Liver (tissue), 9 donors: ENCODE measurements around the gene SYK. TPM values are rescaled to one million over a fixed set of nuclear protein-coding genes. Genes with fewer than 3 reads are reported as not detected.

Experiments used
- DNase-seq: peaks from one replicate; pipeline ENCODE4 v3.0.0-alpha.2; 2017; ENCODE audit warnings: low spot score
- H3K27ac ChIP-seq, 2 donors: one replicate each; pipeline ENCODE4 v1.7.0; 2013; ENCODE audit warnings: inconsistent platforms in 2 of 2, low read length in 2 of 2, control low read depth in 1 of 2, low read depth in 1 of 2, mild to moderate bottlenecking in 1 of 2
- H3K27me3 ChIP-seq, 4 donors: one replicate each; pipeline versions ENCODE4 v1.6.1 to v1.7.0; 2013; ENCODE audit warnings: low read length in 3 of 4, inconsistent platforms in 1 of 4, mild to moderate bottlenecking in 1 of 4, moderate library complexity in 1 of 4; ENCODE audit not compliant: control insufficient read depth in 4 of 4, insufficient read depth in 4 of 4
- H3K36me3 ChIP-seq, 4 donors: one replicate each; pipeline versions ENCODE4 v1.6.1 to v1.7.0; 2013; ENCODE audit warnings: low read length in 3 of 4, mild to moderate bottlenecking in 3 of 4, low read depth in 1 of 4, moderate library complexity in 1 of 4; ENCODE audit not compliant: control insufficient read depth in 4 of 4, insufficient read depth in 3 of 4
- H3K4me1 ChIP-seq, 4 donors: one replicate each; pipeline versions ENCODE4 v1.6.1 to v1.7.0; 2013; ENCODE audit warnings: low read length in 3 of 4, mild to moderate bottlenecking in 3 of 4, moderate library complexity in 1 of 4; ENCODE audit not compliant: control insufficient read depth in 4 of 4, insufficient read depth in 4 of 4
- H3K4me3 ChIP-seq, 3 donors: one replicate each; pipeline versions ENCODE4 v1.6.1 to v1.7.0; 2013; ENCODE audit warnings: low read length in 3 of 3, control low read depth in 1 of 3, low read depth in 1 of 3, mild to moderate bottlenecking in 1 of 3
- H3K9ac ChIP-seq, 2 donors: one replicate each; pipeline ENCODE4 v1.7.0; 2013; ENCODE audit warnings: low read length in 2 of 2, mild to moderate bottlenecking in 2 of 2, moderate library complexity in 2 of 2, control low read depth in 1 of 2, low read depth in 1 of 2
- H3K9me3 ChIP-seq, 4 donors: one replicate each; pipeline versions ENCODE4 v1.6.1 to v1.7.0; 2013; ENCODE audit warnings: low read length in 3 of 4; ENCODE audit not compliant: control insufficient read depth in 4 of 4
- EGR1 ChIP-seq, 2 donors: IDR thresholded peaks; 2 replicates each; pipeline ENCODE4 v1.6.1; 2016 to 2018; ENCODE audit warnings: antibody characterized with exemption in 2 of 2, low read depth in 2 of 2
- FOXA1 ChIP-seq: IDR thresholded peaks from 2 replicates; pipeline ENCODE4 v1.6.1; 2016; ENCODE audit warnings: antibody characterized with exemption
- HNF4G ChIP-seq: IDR thresholded peaks from 2 replicates; pipeline ENCODE4 v1.6.1; 2016; ENCODE audit warnings: antibody characterized with exemption
- NR2F2 ChIP-seq: IDR thresholded peaks from 2 replicates; pipeline ENCODE4 v1.6.1; 2016; ENCODE audit warnings: antibody characterized with exemption
- YY1 ChIP-seq: IDR thresholded peaks from 2 replicates; pipeline ENCODE4 v1.6.1; 2016; ENCODE audit warnings: antibody characterized with exemption, mild to moderate bottlenecking
- WGBS: extraction: QIAGEN DNeasy Blood & Tissue Kit; methylation state at CpG from one replicate; pipeline ENCODE4 v1.1.7; 2013; 5-methylcytosine and 5-hydroxymethylcytosine counted together
- polyA plus RNA-seq, 2 donors: library from polyadenylated mRNA; stranded (reverse) in 1 of 2; unstranded in 1 of 2; fragments of 200-250 nt in 1 of 2; fragments of >200 nt in 1 of 2; fragmentation: Nextera tagmentation in 1 of 2; extraction: Ambion mirVana in 1 of 2; gene quantifications; one replicate each; pipeline versions ENCODE4 v1.2.1 to v1.2.3, GENCODE V29; 2013 to 2015
- total RNA-seq, 2 donors: library from RNA; depleted of rRNA; stranded (reverse); fragments of >200 nt; gene quantifications; one replicate each; pipeline ENCODE4 v1.2.3, GENCODE V29; 2014
- TF ChIP-seq, protein P1 (sequence below): IDR thresholded peaks from 2 replicates; pipeline ENCODE4 v1.6.1; 2016; ENCODE audit warnings: antibody characterized with exemption
- TF ChIP-seq, protein P2 (sequence below): IDR thresholded peaks from 2 replicates; pipeline ENCODE4 v1.6.1; 2016; ENCODE audit warnings: antibody characterized with exemption, mild to moderate bottlenecking
- TF ChIP-seq, protein P3 (sequence below): fragments of 150-350 bp; IDR thresholded peaks from 2 replicates; pipeline ENCODE4 v1.5.1; 2017; ENCODE audit warnings: improper control_type of control experiment, low read depth, low read length; ENCODE audit not compliant: missing input control
- TF ChIP-seq, protein P4 (sequence below): IDR thresholded peaks from 2 replicates; pipeline ENCODE4 v1.6.1; 2016; ENCODE audit warnings: antibody characterized with exemption
- donor health status: healthy.
- donor health status: healthy.
- donor health status: healthy.
- donor health status: healthy.
- donor health status: healthy.

The SYK gene
- total and polyA plus RNA-seq, 4 donors = 2.0 to 15.4 (median 4.1) TPM

DNA sequence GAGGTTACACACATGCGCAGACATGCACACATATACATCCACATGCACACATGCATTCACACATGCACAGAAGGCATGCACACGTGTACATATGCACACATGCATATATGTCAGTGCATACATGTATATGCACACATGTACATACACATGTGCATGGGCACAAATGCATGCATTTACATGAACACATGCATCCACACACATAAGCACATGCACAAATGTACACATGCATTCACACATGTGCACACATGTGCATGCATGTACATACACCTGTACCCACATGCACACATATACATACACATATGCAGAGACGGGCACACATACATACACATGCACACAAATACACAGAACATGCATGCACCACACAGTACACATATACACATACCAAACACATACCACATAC is 97.7 kb downstream of the SYK start:
- no peaks in the 10 kb centered on the region for H3K9me3 ChIP-seq
- no peak overlapping the region for H3K9ac ChIP-seq
- no peaks in the 10 kb centered on the region for H3K36me3 ChIP-seq
- H3K27me3 ChIP-seq = no peaks in the 10 kb centered on the region
- WGBS = 93% methylated on average over 3 of the region's 3 CpGs
- H3K27ac ChIP-seq = no peak overlapping the region
- no peaks in the 10 kb centered on the region for H3K4me1 ChIP-seq
- no peak for DNase-seq
- TF ChIP-seq, protein P1, sequence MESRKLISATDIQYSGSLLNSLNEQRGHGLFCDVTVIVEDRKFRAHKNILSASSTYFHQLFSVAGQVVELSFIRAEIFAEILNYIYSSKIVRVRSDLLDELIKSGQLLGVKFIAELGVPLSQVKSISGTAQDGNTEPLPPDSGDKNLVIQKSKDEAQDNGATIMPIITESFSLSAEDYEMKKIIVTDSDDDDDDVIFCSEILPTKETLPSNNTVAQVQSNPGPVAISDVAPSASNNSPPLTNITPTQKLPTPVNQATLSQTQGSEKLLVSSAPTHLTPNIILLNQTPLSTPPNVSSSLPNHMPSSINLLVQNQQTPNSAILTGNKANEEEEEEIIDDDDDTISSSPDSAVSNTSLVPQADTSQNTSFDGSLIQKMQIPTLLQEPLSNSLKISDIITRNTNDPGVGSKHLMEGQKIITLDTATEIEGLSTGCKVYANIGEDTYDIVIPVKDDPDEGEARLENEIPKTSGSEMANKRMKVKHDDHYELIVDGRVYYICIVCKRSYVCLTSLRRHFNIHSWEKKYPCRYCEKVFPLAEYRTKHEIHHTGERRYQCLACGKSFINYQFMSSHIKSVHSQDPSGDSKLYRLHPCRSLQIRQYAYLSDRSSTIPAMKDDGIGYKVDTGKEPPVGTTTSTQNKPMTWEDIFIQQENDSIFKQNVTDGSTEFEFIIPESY = no peak
- no peak overlapping the region for H3K4me3 ChIP-seq

DNA sequence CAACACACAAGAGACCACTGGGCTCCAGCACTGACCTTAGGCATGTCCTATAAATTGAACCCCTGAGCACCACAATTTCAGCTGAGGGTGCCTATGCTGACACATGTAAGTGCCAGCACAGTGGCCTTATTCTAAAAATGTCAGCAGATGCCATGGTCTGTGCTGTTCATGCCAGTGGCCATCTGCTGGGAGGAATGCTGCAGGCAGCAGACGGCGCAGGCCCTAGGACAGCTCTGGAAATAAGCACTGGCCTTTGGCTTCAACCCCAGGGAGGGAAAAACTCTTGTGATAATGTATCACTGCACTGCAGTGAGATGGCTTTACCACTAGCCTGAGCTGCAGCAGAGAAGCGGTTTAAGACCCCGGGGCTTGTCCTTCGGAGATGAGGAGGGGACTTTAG is 98.5 kb downstream of the SYK start:
- TF ChIP-seq FOXA1 (no peak), NR2F2 (no peak), EGR1 (IDR thresholded peaks at IDR 0.05; ENCODE audit: low read depth in 2 of 2) (no peak), HNF4G (no peak), YY1 (no peak)
- TF ChIP-seq, protein P2, sequence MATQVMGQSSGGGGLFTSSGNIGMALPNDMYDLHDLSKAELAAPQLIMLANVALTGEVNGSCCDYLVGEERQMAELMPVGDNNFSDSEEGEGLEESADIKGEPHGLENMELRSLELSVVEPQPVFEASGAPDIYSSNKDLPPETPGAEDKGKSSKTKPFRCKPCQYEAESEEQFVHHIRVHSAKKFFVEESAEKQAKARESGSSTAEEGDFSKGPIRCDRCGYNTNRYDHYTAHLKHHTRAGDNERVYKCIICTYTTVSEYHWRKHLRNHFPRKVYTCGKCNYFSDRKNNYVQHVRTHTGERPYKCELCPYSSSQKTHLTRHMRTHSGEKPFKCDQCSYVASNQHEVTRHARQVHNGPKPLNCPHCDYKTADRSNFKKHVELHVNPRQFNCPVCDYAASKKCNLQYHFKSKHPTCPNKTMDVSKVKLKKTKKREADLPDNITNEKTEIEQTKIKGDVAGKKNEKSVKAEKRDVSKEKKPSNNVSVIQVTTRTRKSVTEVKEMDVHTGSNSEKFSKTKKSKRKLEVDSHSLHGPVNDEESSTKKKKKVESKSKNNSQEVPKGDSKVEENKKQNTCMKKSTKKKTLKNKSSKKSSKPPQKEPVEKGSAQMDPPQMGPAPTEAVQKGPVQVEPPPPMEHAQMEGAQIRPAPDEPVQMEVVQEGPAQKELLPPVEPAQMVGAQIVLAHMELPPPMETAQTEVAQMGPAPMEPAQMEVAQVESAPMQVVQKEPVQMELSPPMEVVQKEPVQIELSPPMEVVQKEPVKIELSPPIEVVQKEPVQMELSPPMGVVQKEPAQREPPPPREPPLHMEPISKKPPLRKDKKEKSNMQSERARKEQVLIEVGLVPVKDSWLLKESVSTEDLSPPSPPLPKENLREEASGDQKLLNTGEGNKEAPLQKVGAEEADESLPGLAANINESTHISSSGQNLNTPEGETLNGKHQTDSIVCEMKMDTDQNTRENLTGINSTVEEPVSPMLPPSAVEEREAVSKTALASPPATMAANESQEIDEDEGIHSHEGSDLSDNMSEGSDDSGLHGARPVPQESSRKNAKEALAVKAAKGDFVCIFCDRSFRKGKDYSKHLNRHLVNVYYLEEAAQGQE = no peak
- TF ChIP-seq, protein P1 = no peak
- Histone ChIP-seq H3K4me3 (no peak overlapping the region), H3K9me3 (no peaks in the 10 kb centered on the region), H3K9ac (no peak overlapping the region), H3K36me3 (no peaks in the 10 kb centered on the region), H3K4me1 (no peaks in the 10 kb centered on the region), H3K27ac (no peak overlapping the region), H3K27me3 (no peaks in the 10 kb centered on the region)
- WGBS = 84% methylated on average over 5 of the region's 5 CpGs
- DNase-seq = no peak

DNA sequence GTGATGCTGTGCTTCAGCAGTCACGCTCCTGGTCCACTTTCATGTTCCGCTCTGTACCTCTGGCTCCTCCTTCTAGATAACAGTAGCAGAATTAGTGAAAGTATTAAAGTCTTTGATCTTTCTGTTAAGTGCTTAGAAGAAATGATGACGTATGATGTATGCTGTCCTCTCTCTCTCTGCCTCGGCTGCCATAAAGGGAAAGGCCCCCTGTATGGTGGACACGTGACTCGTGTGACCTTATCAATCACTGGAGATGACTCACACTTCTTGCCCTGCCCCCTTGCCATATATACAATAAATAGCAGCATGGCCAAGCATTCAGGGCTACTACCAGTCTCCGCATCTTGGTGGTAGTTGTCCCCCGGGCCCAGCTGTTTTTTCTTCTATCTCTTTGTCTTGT is 100.3 kb downstream of the SYK start:
- Histone ChIP-seq H3K36me3 (no peaks in the 10 kb centered on the region), H3K4me1 (no peaks in the 10 kb centered on the region), H3K27ac (no peak overlapping the region), H3K9me3 (no peaks in the 10 kb centered on the region), H3K9ac (no peak overlapping the region), H3K4me3 (no peak overlapping the region), H3K27me3 (no peaks in the 10 kb centered on the region)
- no peak for DNase-seq
- TF ChIP-seq, protein P3, sequence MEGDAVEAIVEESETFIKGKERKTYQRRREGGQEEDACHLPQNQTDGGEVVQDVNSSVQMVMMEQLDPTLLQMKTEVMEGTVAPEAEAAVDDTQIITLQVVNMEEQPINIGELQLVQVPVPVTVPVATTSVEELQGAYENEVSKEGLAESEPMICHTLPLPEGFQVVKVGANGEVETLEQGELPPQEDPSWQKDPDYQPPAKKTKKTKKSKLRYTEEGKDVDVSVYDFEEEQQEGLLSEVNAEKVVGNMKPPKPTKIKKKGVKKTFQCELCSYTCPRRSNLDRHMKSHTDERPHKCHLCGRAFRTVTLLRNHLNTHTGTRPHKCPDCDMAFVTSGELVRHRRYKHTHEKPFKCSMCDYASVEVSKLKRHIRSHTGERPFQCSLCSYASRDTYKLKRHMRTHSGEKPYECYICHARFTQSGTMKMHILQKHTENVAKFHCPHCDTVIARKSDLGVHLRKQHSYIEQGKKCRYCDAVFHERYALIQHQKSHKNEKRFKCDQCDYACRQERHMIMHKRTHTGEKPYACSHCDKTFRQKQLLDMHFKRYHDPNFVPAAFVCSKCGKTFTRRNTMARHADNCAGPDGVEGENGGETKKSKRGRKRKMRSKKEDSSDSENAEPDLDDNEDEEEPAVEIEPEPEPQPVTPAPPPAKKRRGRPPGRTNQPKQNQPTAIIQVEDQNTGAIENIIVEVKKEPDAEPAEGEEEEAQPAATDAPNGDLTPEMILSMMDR = no peak
- TF ChIP-seq, protein P4, sequence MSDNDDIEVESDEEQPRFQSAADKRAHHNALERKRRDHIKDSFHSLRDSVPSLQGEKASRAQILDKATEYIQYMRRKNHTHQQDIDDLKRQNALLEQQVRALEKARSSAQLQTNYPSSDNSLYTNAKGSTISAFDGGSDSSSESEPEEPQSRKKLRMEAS = no peak
- TF ChIP-seq FOXA1 = no peak
- 91% methylated on average over 8 of the region's 8 CpGs for WGBS
